G401 (cell line): ENCODE data around the gene VEGFB. TPM values are rescaled to one million over a fixed set of nuclear protein-coding genes. Genes with fewer than 3 reads are reported as not detected.

Experiments
- DNase-seq: peaks from one replicate; pipeline ENCODE4 v3.0.0-alpha.2; 2015; ENCODE audit warnings: low spot score
- in situ Hi-C: cut with HindIII; loops from 2 replicates; pipeline ENCODE4 v1.10.0; 2016; ENCODE audit warnings: low sequenced_read_pairs, mixed read lengths
- total RNA-seq: library from RNA; depleted of rRNA; stranded (reverse); fragments of >200 nt; shearing (Covaris generic); gene quantifications from 2 replicates; pipeline ENCODE4 v1.2.3, GENCODE V29; 2014

VEGFB gene
- total RNA-seq, 1 experiment from 2014 or later, result 14.6 TPM

- in situ Hi-C loops, result no loop called here
- DNase-seq, result no peak
Measured at GRCh38 chr11:64252003-64252872, 17.9 kb downstream of the VEGFB start.

- DNase-seq, result no peak
- in situ Hi-C loops, result no loop called here
Measured at GRCh38 chr11:64253043-64253442, 18.7 kb downstream of the VEGFB start.

GRCh38 chr11:64253481-64253880, 19.1 kb downstream of the VEGFB start:
- in situ Hi-C loops, result no loop called here
- peak; percentile 78 for DNase-seq

GRCh38 chr11:64254326-64254725, 19.9 kb downstream of the VEGFB start:
- DNase-seq, result no peak

GRCh38 chr11:64255135-64256128, 21.0 kb downstream of the VEGFB start:
- DNase-seq, result no peak
- in situ Hi-C loops, result no loop called here

More at GRCh38 chr11:64254326-64254725, 19.9 kb downstream of the VEGFB start:
- in situ Hi-C loops, result no loop called here

- DNase-seq, result no peak
- in situ Hi-C loops, result no loop called here
Measured at GRCh38 chr11:64256300-64256699, 21.9 kb downstream of the VEGFB start.

GRCh38 chr11:64258356-64258755, 24.0 kb downstream of the VEGFB start:
- DNase-seq, result no peak
- in situ Hi-C loops, result no loop called here

GRCh38 chr11:64258946-64259532, 24.7 kb downstream of the VEGFB start:
- in situ Hi-C loops, result no loop called here
- DNase-seq, result no peak

- no peak for DNase-seq
- in situ Hi-C loops, result no loop called here
Measured at GRCh38 chr11:64259533-64260067, 25.2 kb downstream of the VEGFB start.

GRCh38 chr11:64260147-64260708, 25.8 kb downstream of the VEGFB start:
- DNase-seq, result no peak
- in situ Hi-C loops, result no loop called here

GRCh38 chr11:64261556-64262080, 27.2 kb downstream of the VEGFB start:
- in situ Hi-C loops, result no loop called here
- DNase-seq, result no peak

GRCh38 chr11:64262271-64263002, 28.1 kb downstream of the VEGFB start:
- DNase-seq, result no peak
- in situ Hi-C loops, result no loop called here

GRCh38 chr11:64263021-64263946, 28.9 kb downstream of the VEGFB start:
- in situ Hi-C loops, result no loop called here
- no peak for DNase-seq

- no peak for DNase-seq
- in situ Hi-C loops, result no loop called here
Measured at GRCh38 chr11:64263947-64264317, 29.5 kb downstream of the VEGFB start.

GRCh38 chr11:64264371-64264852, 30.0 kb downstream of the VEGFB start:
- DNase-seq, result peak; percentile 35
- in situ Hi-C loops, result no loop called here

- no peak for DNase-seq
- in situ Hi-C loops, result no loop called here
Measured at GRCh38 chr11:64265176-64266160, 31.1 kb downstream of the VEGFB start.
